SH-SY5Y (cell line): Measurements from ENCODE around the gene SLC4A9.

ENCODE experiments used
- GATA2 ChIP-seq: IDR thresholded peaks from 2 replicates; pipeline ENCODE4 v1.6.1; 2011; ENCODE audit warnings: mild to moderate bottlenecking, low read depth, low read length
- GATA3 ChIP-seq: IDR thresholded peaks from 2 replicates; pipeline ENCODE4 v1.6.1; 2011; ENCODE audit warnings: low read depth, mild to moderate bottlenecking, low read length, moderate library complexity

GRCh38 chr5:140357726-140358093 is 2.3 kb upstream of the SLC4A9 start:
- TF ChIP-seq GATA2 (no peak), GATA3 (no peak)
